GM18868 (cell line): ENCODE data around the gene YTHDC1.
"Not testable (repeated sequence)": the region's sequence is repeated elsewhere in the genome, so short reads cannot be mapped to it uniquely, and the experiment has no call there.

Source experiments
- ATAC-seq: cut with Tn5 transposase; IDR thresholded peaks from one replicate; pipeline ENCODE4 v1.9.1; 2021; ENCODE audit warnings: mild to moderate bottlenecking, moderate library complexity; ENCODE audit not compliant: unreplicated experiment

Gene YTHDC1

GRCh38 chr4:68299492-68300457, 50.1 kb downstream of the YTHDC1 start:
- peak; percentile 67 for ATAC-seq

GRCh38 chr4:68297137-68297536, 52.8 kb downstream of the YTHDC1 start:
- ATAC-seq, result no peak

- ATAC-seq, result no peak
Observed at GRCh38 chr4:68291256-68291655, 58.6 kb downstream of the YTHDC1 start.

- no peak for ATAC-seq
Observed at GRCh38 chr4:68288393-68288740, 61.5 kb downstream of the YTHDC1 start.

GRCh38 chr4:68287704-68288392, 62.0 kb downstream of the YTHDC1 start:
- ATAC-seq, result no peak

- ATAC-seq, result no peak
Observed at GRCh38 chr4:68283714-68284113, 66.2 kb downstream of the YTHDC1 start.

GRCh38 chr4:68283095-68283494, 66.8 kb downstream of the YTHDC1 start:
- ATAC-seq, result no peak

DNA sequence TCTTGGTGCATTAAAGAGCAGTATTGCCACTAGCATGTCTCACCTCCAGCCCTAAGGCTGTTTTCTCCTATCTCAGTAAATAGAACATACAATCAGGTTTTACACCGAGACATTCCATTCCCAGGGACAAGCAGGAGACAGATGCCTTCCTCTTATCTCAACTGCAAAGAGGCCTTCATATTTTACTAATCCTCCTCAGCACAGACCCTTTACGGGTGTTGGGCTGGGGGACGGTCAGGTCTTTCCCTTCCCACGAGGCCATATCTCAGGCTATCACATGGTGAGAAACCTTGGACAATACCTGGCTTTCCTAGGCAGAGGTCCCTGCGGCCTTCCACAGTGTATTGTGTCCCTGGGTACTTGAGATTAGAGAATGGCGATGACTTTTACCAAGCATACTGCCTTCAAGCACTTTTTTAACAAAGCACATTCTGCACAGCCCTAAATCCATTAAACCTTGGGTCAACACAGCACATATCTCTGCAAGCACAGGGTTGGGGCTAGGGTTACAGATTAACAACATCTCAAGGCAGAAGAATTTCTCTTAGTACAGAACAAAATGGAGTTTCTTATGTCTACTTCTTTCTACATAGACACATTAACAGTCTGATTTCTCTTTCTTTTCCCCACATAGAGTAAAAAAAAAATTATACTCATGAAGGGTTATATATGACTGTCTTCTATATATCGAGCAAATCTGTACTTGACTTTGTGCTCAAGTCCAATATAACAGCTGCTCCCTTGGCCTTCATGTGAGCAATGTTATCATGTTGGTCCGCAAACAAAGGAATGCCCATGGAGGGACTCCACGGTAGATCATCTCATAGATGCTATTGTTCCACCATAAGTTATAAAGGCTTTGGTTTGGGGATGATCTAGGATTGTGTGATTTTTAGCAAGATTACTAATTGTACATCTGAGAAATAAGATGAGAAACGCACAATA, 67.8 kb downstream of the YTHDC1 start:
- ATAC-seq, result not testable (repeated sequence)

DNA sequence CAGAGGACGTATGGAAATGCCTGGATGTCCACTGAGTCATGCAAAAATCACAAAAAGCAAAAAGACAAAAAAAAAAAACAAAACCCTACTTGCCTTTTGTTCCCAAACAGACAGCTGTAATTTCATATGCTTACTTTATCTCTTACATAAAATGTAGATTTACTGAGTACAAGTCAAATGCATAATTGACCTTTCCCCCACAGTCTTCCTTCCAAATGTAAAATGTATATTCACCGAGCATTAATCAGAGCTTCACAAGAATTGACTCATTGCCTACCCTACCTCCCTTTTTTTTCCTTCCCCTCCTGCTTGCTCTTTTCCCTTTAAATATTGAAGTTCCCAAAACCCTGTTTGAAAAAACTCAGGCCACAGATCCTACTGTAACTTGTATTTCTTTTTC, 71.9 kb downstream of the YTHDC1 start:
- ATAC-seq, result no peak

DNA sequence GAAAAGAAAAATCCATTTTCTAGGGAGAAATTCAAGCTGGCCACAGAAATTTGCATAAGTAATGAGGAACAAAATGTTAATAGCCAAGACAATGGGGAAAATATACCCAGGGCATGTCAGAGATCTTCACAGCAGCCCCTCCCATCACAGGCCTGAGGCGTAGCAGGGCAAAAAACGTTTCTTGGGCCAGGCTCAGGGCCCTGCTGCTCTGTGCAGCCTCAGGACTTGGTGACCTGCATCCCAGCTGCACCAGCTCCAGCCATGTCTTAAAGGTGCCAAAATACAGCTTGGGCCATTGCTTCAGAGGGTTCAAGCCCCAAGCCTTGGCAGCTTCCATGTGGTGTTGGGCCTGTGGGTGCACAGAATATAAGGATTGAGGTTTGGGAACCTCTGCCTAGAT, 72.3 kb downstream of the YTHDC1 start:
- no peak for ATAC-seq

- peak; percentile 45 for ATAC-seq
Observed at GRCh38 chr4:68272860-68273259, 77.0 kb downstream of the YTHDC1 start.

DNA sequence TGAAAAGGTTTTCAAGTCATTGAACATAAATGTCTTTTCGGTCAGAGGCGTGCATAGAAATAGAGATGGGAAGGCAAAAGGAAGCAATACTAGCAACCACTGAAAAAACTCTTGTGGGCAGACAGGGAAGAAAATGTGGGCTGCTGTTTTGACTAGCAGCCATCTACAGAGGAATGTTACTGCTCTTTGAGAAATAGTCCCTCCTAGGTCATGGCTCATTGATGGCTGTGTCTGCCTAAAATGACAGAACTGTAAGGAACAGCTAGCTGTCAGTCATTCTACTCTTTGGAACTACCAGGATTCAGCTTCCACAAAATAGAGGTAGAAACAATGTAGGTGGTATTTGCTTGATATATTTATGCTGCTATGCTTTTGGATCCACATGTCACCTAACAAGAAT, 77.5 kb downstream of the YTHDC1 start:
- ATAC-seq, result no peak

DNA sequence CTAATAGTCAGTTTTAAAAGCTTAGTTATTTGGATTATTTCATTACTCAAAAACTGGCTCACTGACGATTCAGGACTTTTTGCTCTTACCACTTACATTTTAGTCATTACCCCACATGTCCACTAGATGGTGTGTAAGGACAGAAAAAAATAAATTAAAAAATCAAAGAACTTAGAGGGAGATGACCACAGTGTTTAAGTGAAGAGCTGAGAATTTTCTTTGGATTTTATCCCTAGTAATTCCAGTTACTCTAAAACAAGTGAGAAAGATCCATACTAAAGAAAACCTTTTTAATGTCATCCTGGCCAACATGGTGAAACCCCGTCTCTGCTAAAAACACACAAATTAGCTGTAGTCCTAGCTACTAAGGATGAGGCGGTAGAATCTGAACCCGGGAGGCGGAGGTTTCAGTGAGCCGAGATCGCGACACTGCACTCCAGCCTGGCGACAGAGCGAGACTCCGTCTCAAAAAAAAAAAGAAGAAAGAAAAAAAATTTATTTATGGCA, 78.0 kb downstream of the YTHDC1 start:
- peak; percentile 70 for ATAC-seq

DNA sequence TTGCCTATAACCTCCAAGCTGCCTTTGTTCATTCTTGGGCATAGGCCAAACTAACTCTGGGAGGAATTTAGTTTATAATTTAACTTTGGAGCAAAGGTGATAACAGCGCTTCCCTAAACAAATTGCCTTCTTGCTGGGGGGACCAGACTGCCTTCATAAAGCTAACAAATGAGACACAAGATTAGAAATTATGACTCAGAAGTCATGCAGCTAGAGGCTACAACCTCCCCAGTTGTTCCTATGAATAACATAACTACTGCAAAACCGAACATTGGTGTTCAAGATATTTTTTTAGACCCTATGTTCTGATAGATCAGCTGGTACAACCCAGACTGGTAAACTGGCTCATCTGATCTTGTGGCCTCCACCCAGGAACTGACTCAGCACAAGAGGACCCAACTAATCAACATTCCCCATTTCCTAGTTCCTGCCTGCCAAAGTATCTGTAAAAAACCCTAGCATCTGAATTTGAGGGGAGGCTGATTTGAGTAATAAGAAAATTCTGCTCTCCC, 82.4 kb downstream of the YTHDC1 start:
- no peak for ATAC-seq

- no peak for ATAC-seq
Observed at GRCh38 chr4:68264875-68265565, 84.9 kb downstream of the YTHDC1 start.
